Cardiac muscle cell (in vitro differentiated cells and primary cell): ENCODE data around the gene CLDN15. TPM values are rescaled to one million over a fixed set of nuclear protein-coding genes. Genes with fewer than 3 reads are reported as not detected.

Source experiments
- DNase-seq, 2 donors: peaks; one replicate each; pipeline versions ENCODE4 v3.0.0 to v3.0.0-alpha.2; 2010 to 2017; ENCODE audit warnings: low read depth in 1 of 2, low spot score in 1 of 2
- H3K27ac ChIP-seq: fragments of 200-600 bp; sonication (generic); 2 replicates; pipeline ENCODE4 v1.5.1; 2016
- H3K27me3 ChIP-seq: fragments of 200-600 bp; sonication (generic); 2 replicates; pipeline ENCODE4 v1.6.0; 2016; ENCODE audit warnings: control low read depth
- H3K36me3 ChIP-seq: fragments of 200-600 bp; sonication (generic); 2 replicates; pipeline ENCODE4 v1.5.1; 2016; ENCODE audit warnings: control low read depth
- H3K4me1 ChIP-seq: fragments of 200-600 bp; sonication (generic); 2 replicates; pipeline ENCODE4 v1.8.1; 2017; ENCODE audit warnings: low read depth, mild to moderate bottlenecking, mixed run types
- H3K4me3 ChIP-seq: fragments of 200-600 bp; sonication (generic); 2 replicates; pipeline ENCODE4 v1.5.1; 2016; ENCODE audit warnings: mild to moderate bottlenecking
- H3K9me3 ChIP-seq: fragments of 200-600 bp; sonication (generic); 2 replicates; pipeline ENCODE4 v1.5.1; 2017; ENCODE audit warnings: low read depth, mild to moderate bottlenecking, control low read depth
- CTCF ChIP-seq: IDR thresholded peaks from 2 replicates; pipeline ENCODE4 v1.5.1; 2012; ENCODE audit warnings: low read depth, mild to moderate bottlenecking, low read length
- polyA plus RNA-seq: library from polyadenylated mRNA; unstranded; fragments of >200 nt; fragmentation: Nextera tagmentation; extraction: Ambion mirVana; gene quantifications from 2 replicates; pipeline ENCODE4 v1.2.1, GENCODE V29; 2016
- total RNA-seq: library from RNA; depleted of rRNA; stranded (reverse); fragments of >200 nt; gene quantifications from 2 replicates; pipeline ENCODE4 v1.2.3, GENCODE V29; 2016

The CLDN15 gene
- total and polyA plus RNA-seq, 2 experiments from 2014 or later = 3.2 to 4.3 TPM

GRCh38 chr7:101231644-101232043 lies 6.0 kb downstream of the CLDN15 start:
- no peak for DNase-seq
- H3K27me3 ChIP-seq = no peaks in the 10 kb centered on the region
- no peak for TF ChIP-seq CTCF
- H3K4me3 ChIP-seq = no peak overlapping the region
- H3K4me1 ChIP-seq = peaks cover 8% of the 10 kb centered on the region
- H3K36me3 ChIP-seq = no peaks in the 10 kb centered on the region
- no peak overlapping the region for H3K27ac ChIP-seq
- no peaks in the 10 kb centered on the region for H3K9me3 ChIP-seq

GRCh38 chr7:101226721-101227120 lies 10.9 kb downstream of the CLDN15 start:
- Histone ChIP-seq H3K9me3 (no peaks in the 10 kb centered on the region), H3K4me1 (no peaks in the 10 kb centered on the region), H3K36me3 (peaks cover 11% of the 10 kb centered on the region), H3K4me3 (no peak overlapping the region), H3K27ac (no peak overlapping the region), H3K27me3 (no peaks in the 10 kb centered on the region)
- TF ChIP-seq CTCF = no peak
- no peak for DNase-seq

- H3K36me3 ChIP-seq = peaks cover 11% of the 10 kb centered on the region
- DNase-seq = no peak
- no peak for TF ChIP-seq CTCF
- H3K27ac ChIP-seq = no peak overlapping the region
- H3K4me1 ChIP-seq = no peaks in the 10 kb centered on the region
- H3K4me3 ChIP-seq = no peak overlapping the region
- no peaks in the 10 kb centered on the region for H3K27me3 ChIP-seq
- H3K9me3 ChIP-seq = no peaks in the 10 kb centered on the region
These were observed 12.0 kb downstream of the CLDN15 start for GRCh38 chr7:101225650-101226049.

- no peaks in the 10 kb centered on the region for H3K27me3 ChIP-seq
- DNase-seq = no peak
- no peak for TF ChIP-seq CTCF
- H3K27ac ChIP-seq = no peak overlapping the region
- peaks cover 11% of the 10 kb centered on the region for H3K36me3 ChIP-seq
- H3K4me1 ChIP-seq = peaks cover 6% of the 10 kb centered on the region
- no peak overlapping the region for H3K4me3 ChIP-seq
- no peaks in the 10 kb centered on the region for H3K9me3 ChIP-seq
These were observed 14.1 kb downstream of the CLDN15 start for GRCh38 chr7:101223528-101223927.

- no peaks in the 10 kb centered on the region for H3K9me3 ChIP-seq
- H3K27me3 ChIP-seq = no peaks in the 10 kb centered on the region
- peaks cover 6% of the 10 kb centered on the region for H3K4me1 ChIP-seq
- TF ChIP-seq CTCF = no peak
- DNase-seq = no peak
- H3K4me3 ChIP-seq = no peak overlapping the region
- H3K36me3 ChIP-seq = peaks cover 11% of the 10 kb centered on the region
- no peak overlapping the region for H3K27ac ChIP-seq
These were observed 15.2 kb downstream of the CLDN15 start for GRCh38 chr7:101222275-101222830.

- Histone ChIP-seq H3K27me3 (no peaks in the 10 kb centered on the region), H3K4me1 (peaks cover 6% of the 10 kb centered on the region), H3K4me3 (no peak overlapping the region), H3K27ac (no peak overlapping the region), H3K36me3 (peaks cover 11% of the 10 kb centered on the region), H3K9me3 (no peaks in the 10 kb centered on the region)
- no peak for DNase-seq
- no peak for TF ChIP-seq CTCF
These were observed 17.3 kb downstream of the CLDN15 start for GRCh38 chr7:101220295-101220694.
